Suprapubic skin (tissue), 4 donors: ENCODE measurements around the gene INSR.

Experiments
- CTCF ChIP-seq, 2 donors: fragments of 200-600 bp in 1 of 2; fragments of 450-650 bp in 1 of 2; sonication (generic) in 1 of 2; IDR thresholded peaks; one replicate each; pipeline ENCODE4 v1.5.1; 2016 to 2019; ENCODE audit warnings: antibody characterized with exemption in 2 of 2, mild to moderate bottlenecking in 1 of 2, moderate library complexity in 1 of 2
- POLR2A ChIP-seq, 2 donors: fragments of 450-650 bp; IDR thresholded peaks; one replicate each; pipeline ENCODE4 v1.6.1; 2017; ENCODE audit warnings: antibody characterized with exemption in 2 of 2, mild to moderate bottlenecking in 2 of 2, moderate library complexity in 2 of 2
- POLR2AphosphoS5 ChIP-seq, 3 donors: sonication (generic); formaldehyde crosslinking; IDR thresholded peaks; one replicate each; pipeline ENCODE4 v1.6.1; 2017; ENCODE audit warnings: antibody characterized with exemption in 3 of 3

- TF ChIP-seq POLR2A (IDR thresholded peaks at IDR 0.05), result no peak
- no peak for TF ChIP-seq CTCF (IDR thresholded peaks at IDR 0.05)
- no peak for TF ChIP-seq POLR2AphosphoS5 (IDR thresholded peaks at IDR 0.05)
Measured at GRCh38 chr19:7176792-7177191, 117.4 kb downstream of the INSR start.
